NB4 (cell line): Measurements from ENCODE around the gene SLC9A1.

Source experiments
- CTCF ChIP-seq: IDR thresholded peaks from one replicate; pipeline ENCODE4 v1.5.1; 2012; ENCODE audit warnings: low read depth, low read length
- MAX ChIP-seq: IDR thresholded peaks from 2 replicates; pipeline ENCODE4 v1.6.1; 2011; ENCODE audit warnings: low read depth, low read length

- TF ChIP-seq CTCF (no peak), MAX (no peak)
These were observed 105.8 kb downstream of the SLC9A1 start for GRCh38 chr1:27049100-27049499.
